Measurements from ENCODE around the gene ATXN7L1. TPM values are rescaled to one million over a fixed set of nuclear protein-coding genes. Genes with fewer than 3 reads are reported as not detected.

Gene ATXN7L1
- total and polyA plus RNA-seq, 2 of the 8 experiments (the other 6 are each of a cell fraction or from before 2014, with no cell fraction given), result 14.3 to 34.0 TPM

GRCh38 chr7:105643384-105643783 lies 233.0 kb downstream of the ATXN7L1 start:
- Histone ChIP-seq H3K79me1 (ENCODE audit: low read depth, low read length) (0 out of 2 replicates have a peak, but pooled peaks cover 2% of the 10 kb centered on the region), H3K4ac (replicated peaks; ENCODE audit: insufficient read length, low read depth, low read length) (no peak overlapping the region), H3K9ac (replicated peaks in 1 of 4; ENCODE audit: extremely low read depth in 1 of 4, low read depth in 3 of 4, low read length in 3 of 4) (no peak overlapping the region), H2BK15ac (ENCODE audit: low read length) (no peak overlapping the region), H2AFZ (ENCODE audit: low read length) (no peak overlapping the region), H4K5ac (ENCODE audit: insufficient read length, low read depth, low read length) (no peak overlapping the region), H2BK5ac (ENCODE audit: low read depth, low read length) (peak overlapping the region; percentile 20; the same call in 1 of the 2 replicates), H3K79me2 (ENCODE audit: control insufficient read depth in 1 of 2, insufficient read depth in 2 of 2, low read length in 2 of 2) (no peaks in the 10 kb centered on the region), H2AK5ac (ENCODE audit: low read depth, low read length) (no peak overlapping the region), H3K36me3 (ENCODE audit: control insufficient read depth in 2 of 4, insufficient read depth in 4 of 4, low read length in 3 of 4) (0 out of 8 replicates have a peak, but pooled peaks cover 0 to 4% (median 0%) of the 10 kb centered on the region in 4 experiments), H3K4me3 (ENCODE audit: extremely low read depth in 1 of 4, insufficient read depth in 2 of 4, low read depth in 3 of 4, low read length in 4 of 4) (no peak overlapping the region), H3K56ac (replicated peaks; ENCODE audit: insufficient read length, low read depth, low read length) (no peak overlapping the region), H3K23me2 (ENCODE audit: low read depth, low read length) (peaks cover 4% of the 10 kb centered on the region; the same call in 1 of the 2 replicates), H2BK20ac (ENCODE audit: low read length) (no peak overlapping the region; the same call in 1 of the 2 replicates), H3K27ac (ENCODE audit: low read depth, low read length) (no peak overlapping the region), H2BK120ac (replicated peaks; ENCODE audit: low read depth, low read length) (no peak overlapping the region), H3K4me2 (ENCODE audit: insufficient read depth in 1 of 2, low read depth in 2 of 2, low read length in 2 of 2) (peak overlapping the region; percentile 0 to 24), H4K8ac (ENCODE audit: extremely low read depth, insufficient read depth, low read length) (no peak overlapping the region), H3K4me1 (replicated peaks in 1 of 4; ENCODE audit: control insufficient read depth in 3 of 4, insufficient read depth in 4 of 4, low read length in 3 of 4) (peaks cover 22 to 50% (median 33%) of the 10 kb centered on the region in 4 experiments), H4K91ac (replicated peaks; ENCODE audit: insufficient read length, low read length) (peak overlapping the region; percentile 18), H3K23ac (ENCODE audit: insufficient read length) (no peak overlapping the region), H4K20me1 (replicated peaks in 1 of 2; ENCODE audit: control insufficient read depth in 1 of 2, insufficient read depth in 2 of 2, low read length in 2 of 2) (no peaks in the 10 kb centered on the region), H3K27me3 (replicated peaks in 1 of 4; ENCODE audit: control insufficient read depth in 3 of 4, extremely low read depth in 1 of 4, insufficient read depth in 3 of 4, low read length in 3 of 4) (no peaks in the 10 kb centered on the region; a peak in 1 of 7 replicates), H2BK12ac (ENCODE audit: low read depth, low read length) (no peak overlapping the region), H3K14ac (ENCODE audit: insufficient read length) (no peak overlapping the region), H3K18ac (ENCODE audit: extremely low read depth, low read length) (no peak overlapping the region), H3K9me3 (ENCODE audit: insufficient read depth in 2 of 2, low read depth in 1 of 2, low read length in 1 of 2) (no peaks in the 10 kb centered on the region)
- FAIRE-seq (peak; percentile 81), DNase-seq (ENCODE audit: low read depth in 1 of 2, low spot score in 2 of 2) (peak in 1 of 2 experiments; percentile 82)
- POLR2A ChIA-PET (ENCODE audit: partially characterized antibody), result interaction anchor here (0.7 to 1.8 kb wide), 10 partner anchors 9 to 630 kb away, joined by 3 to 7 read pairs (median 4); no protein-coding TSS in a partner anchor
- WGBS, 2 experiments (ENCODE audit: extremely low coverage in 1 of 2, insufficient coverage in 1 of 2, insufficient read length in 1 of 2, insufficient replicate concordance in 2 of 2, low coverage in 1 of 2, low lambda C conversion rate in 2 of 2, missing lambda C conversion rate in 1 of 2), result 53% methylated on average over 11 of the region's 15 CpGs; no CpG with 5 or more reads in 1 of the 2 experiments
- CTCF ChIA-PET (ENCODE audit: partially characterized antibody), result interaction anchor here (0.6 to 3.8 kb wide), 32 partner anchors 9 to 402 kb away, joined by 3 to 29 read pairs (median 4); partner anchors contain the start of genes ATXN7L1 and RINT1
- TF ChIP-seq EZH2 (IDR thresholded peaks at IDR 0.05; ENCODE audit: low read depth, low read length, severe bottlenecking) (no peak), CEBPB (IDR thresholded peaks at IDR 0.05; ENCODE audit: low read depth, low read length) (no peak), EP300 (IDR thresholded peaks at IDR 0.05; ENCODE audit: borderline replicate concordance in 1 of 2, low read depth in 2 of 2, low read length in 2 of 2) (no peak), SIRT6 (IDR thresholded peaks at IDR 0.05; ENCODE audit: low read length) (no peak), JUND (IDR thresholded peaks at IDR 0.05; ENCODE audit: low read length) (no peak), ZNF274 (IDR thresholded peaks at IDR 0.05; ENCODE audit: borderline replicate concordance, extremely low read depth, low read length) (no peak), MAX (IDR thresholded peaks at IDR 0.05) (peak; percentile 92), RAD21 (IDR thresholded peaks at IDR 0.05 in 1 of 2, conservative IDR thresholded peaks at IDR 0.05 in 1 of 2; ENCODE audit: low read depth in 2 of 2, low read length in 2 of 2) (peak; percentile 48 to 65; a peak in 3 of 4 replicates), CBX8 (IDR thresholded peaks at IDR 0.05; ENCODE audit: borderline replicate concordance, low read depth, low read length) (no peak), ATF2 (IDR thresholded peaks at IDR 0.05; ENCODE audit: low read length) (no peak; the same call in 1 of the 2 replicates)

Measured in H1 (cell line).